Measurements from ENCODE around the gene ME2. TPM values are rescaled to one million over a fixed set of nuclear protein-coding genes. Genes with fewer than 3 reads are reported as not detected.

The ME2 gene
- total RNA-seq, 2 donors from 2014 or later: 38.3 to 59.4 TPM

- no peak for DNase-seq (ENCODE audit: low spot score)
- H3K27ac ChIP-seq: no peak overlapping the region
- TF ChIP-seq POLR2A (IDR thresholded peaks at IDR 0.05): no peak
- no peak for TF ChIP-seq POLR2AphosphoS5 (IDR thresholded peaks at IDR 0.05)
- no peak for TF ChIP-seq CTCF (IDR thresholded peaks at IDR 0.05)
- H3K27me3 ChIP-seq (replicated peaks; ENCODE audit: insufficient read depth): no peaks in the 10 kb centered on the region
- no peaks in the 10 kb centered on the region for H3K4me1 ChIP-seq (replicated peaks)
- intact Hi-C loops (cut with DNase I): no loop called here
- H3K9me3 ChIP-seq: no peaks in the 10 kb centered on the region
- H3K36me3 ChIP-seq: no peaks in the 10 kb centered on the region
- no peak overlapping the region for H3K4me3 ChIP-seq
Observed at GRCh38 chr18:50859793-50860555, 18.9 kb upstream of the ME2 start.

GRCh38 chr18:50861617-50862016 is 17.3 kb upstream of the ME2 start:
- intact Hi-C loops (cut with DNase I): no loop called here
- TF ChIP-seq POLR2AphosphoS5 (IDR thresholded peaks at IDR 0.05): no peak
- no peak for TF ChIP-seq CTCF (IDR thresholded peaks at IDR 0.05)
- TF ChIP-seq POLR2A (IDR thresholded peaks at IDR 0.05): no peak
- Histone ChIP-seq H3K27me3 (replicated peaks; ENCODE audit: insufficient read depth) (no peaks in the 10 kb centered on the region), H3K27ac (no peak overlapping the region), H3K9me3 (no peaks in the 10 kb centered on the region), H3K4me3 (no peak overlapping the region), H3K36me3 (no peaks in the 10 kb centered on the region), H3K4me1 (replicated peaks) (no peaks in the 10 kb centered on the region)
- DNase-seq (ENCODE audit: low spot score): no peak
- WGBS: 88% methylated on average over 1 of the region's 1 CpG

GRCh38 chr18:50862401-50862800 is 16.5 kb upstream of the ME2 start:
- DNase-seq (ENCODE audit: low spot score): no peak
- no peaks in the 10 kb centered on the region for H3K27me3 ChIP-seq (replicated peaks; ENCODE audit: insufficient read depth)
- TF ChIP-seq CTCF (IDR thresholded peaks at IDR 0.05): no peak
- TF ChIP-seq POLR2AphosphoS5 (IDR thresholded peaks at IDR 0.05): no peak
- TF ChIP-seq POLR2A (IDR thresholded peaks at IDR 0.05): no peak
- intact Hi-C loops (cut with DNase I): no loop called here
- no peaks in the 10 kb centered on the region for H3K4me1 ChIP-seq (replicated peaks)
- no peak overlapping the region for H3K4me3 ChIP-seq
- 84% methylated on average over 2 of the region's 2 CpGs for WGBS
- no peak overlapping the region for H3K27ac ChIP-seq
- no peaks in the 10 kb centered on the region for H3K9me3 ChIP-seq
- no peaks in the 10 kb centered on the region for H3K36me3 ChIP-seq

GRCh38 chr18:50863840-50864375 is 15.0 kb upstream of the ME2 start:
- 40% methylated on average over 4 of the region's 4 CpGs for WGBS
- TF ChIP-seq POLR2A (IDR thresholded peaks at IDR 0.05) (no peak), CTCF (IDR thresholded peaks at IDR 0.05) (no peak), POLR2AphosphoS5 (IDR thresholded peaks at IDR 0.05) (no peak)
- intact Hi-C loops (cut with DNase I): no loop called here
- Histone ChIP-seq H3K9me3 (no peaks in the 10 kb centered on the region), H3K4me3 (no peak overlapping the region), H3K27me3 (replicated peaks; ENCODE audit: insufficient read depth) (no peaks in the 10 kb centered on the region), H3K27ac (no peak overlapping the region), H3K36me3 (no peaks in the 10 kb centered on the region), H3K4me1 (replicated peaks) (no peaks in the 10 kb centered on the region)
- DNase-seq (ENCODE audit: low spot score): no peak

- Histone ChIP-seq H3K27me3 (replicated peaks; ENCODE audit: insufficient read depth) (no peaks in the 10 kb centered on the region), H3K9me3 (no peaks in the 10 kb centered on the region), H3K4me1 (replicated peaks) (no peaks in the 10 kb centered on the region), H3K36me3 (no peaks in the 10 kb centered on the region), H3K27ac (no peak overlapping the region), H3K4me3 (no peak overlapping the region)
- intact Hi-C loops (cut with DNase I): no loop called here
- peak in 1 of 4 experiments; percentile 20 for TF ChIP-seq CTCF (IDR thresholded peaks at IDR 0.05)
- TF ChIP-seq POLR2A (IDR thresholded peaks at IDR 0.05): no peak
- no peak for DNase-seq (ENCODE audit: low spot score)
Observed at GRCh38 chr18:50866765-50867164, 12.2 kb upstream of the ME2 start.
